Activated CD4-positive, alpha-beta T cell treated with anti-CD3 and anti-CD28 coated beads for 36 hours (primary cell): ENCODE results near the gene SPTBN1. TPM values are rescaled to one million over a fixed set of nuclear protein-coding genes. Genes with fewer than 3 reads are reported as not detected.

Experiments used
- ATAC-seq: fragments of 200-7000 bp; cut with Tn5 transposase; one replicate; pipeline ENCODE4 v1.10.0; 2021; ENCODE audit warnings: mild to moderate bottlenecking, moderate library complexity
- CTCF ChIA-PET: fragments of 350-600 bp; sonication (Branson Sonifier 250); formaldehyde crosslinking; loops from one replicate; lab custom pipeline; 2021; ENCODE audit warnings: antibody characterized with exemption; lab: Charles Lee
- POLR2A ChIA-PET: fragments of 350-600 bp; sonication (Branson Sonifier 250); formaldehyde crosslinking; loops from one replicate; lab custom pipeline; 2021; ENCODE audit warnings: antibody characterized with exemption, inconsistent platforms; lab: Charles Lee
- DNase-seq: peaks from one replicate; pipeline ENCODE4 v3.0.0-alpha.2; 2020
- H3K27ac Mint-ChIP-seq: one replicate; pipeline ENCODE4 v1.8.0; 2021; ENCODE audit warnings: mixed read lengths
- H3K27me3 Mint-ChIP-seq: one replicate; pipeline ENCODE4 v1.8.0; 2021; ENCODE audit warnings: mixed read lengths
- H3K36me3 Mint-ChIP-seq: one replicate; pipeline ENCODE4 v1.8.0; 2021; ENCODE audit warnings: low read depth, mixed read lengths
- H3K4me1 Mint-ChIP-seq: one replicate; pipeline ENCODE4 v1.8.0; 2021; ENCODE audit warnings: mixed read lengths
- H3K4me3 Mint-ChIP-seq: one replicate; pipeline ENCODE4 v1.8.0; 2021; ENCODE audit warnings: mild to moderate bottlenecking, moderate library complexity, mixed read lengths
- H3K9me3 Mint-ChIP-seq: one replicate; pipeline ENCODE4 v1.8.0; 2021; ENCODE audit warnings: low read depth, mixed read lengths
- intact Hi-C, 2 experiments: fragments of 100-400 bp; cut with DNase I in 1 of 2; cut with micrococcal nuclease in 1 of 2; formaldehyde crosslinking; loops; one replicate each; pipeline versions ENCODE4 v1.14.2 to v1.15.1; 2022 to 2024; cut with DNase I, micrococcal nuclease
- total RNA-seq, 2 experiments: library from RNA; stranded (reverse); gene quantifications; one replicate each; pipeline ENCODE4 v1.2.3, GENCODE V29; 2021

SPTBN1 gene
- total RNA-seq, 2 experiments from 2014 or later: 76.6 to 86.8 TPM

DNA sequence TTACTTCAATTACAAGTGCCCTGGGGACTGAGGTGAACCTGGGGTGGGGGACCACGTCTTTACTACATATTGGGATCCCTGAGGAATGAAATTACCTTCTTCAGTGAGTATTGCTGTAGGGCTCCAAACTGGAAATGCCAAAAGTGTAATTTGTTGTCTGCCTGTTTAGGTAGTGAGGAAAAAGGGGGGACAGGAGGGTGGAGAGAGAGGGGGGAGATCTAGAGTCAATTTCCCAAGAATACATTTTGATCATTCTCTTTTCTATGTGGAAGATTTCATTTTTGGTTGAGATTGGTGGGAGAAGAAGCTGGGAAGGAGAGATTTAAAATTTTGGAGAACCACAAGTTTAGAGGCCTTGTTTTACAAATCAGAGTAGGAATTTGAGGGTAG, 101.1 kb downstream of the SPTBN1 start:
- Mint-ChIP-seq H3K27ac (peak overlapping the region; percentile 59), H3K27me3 (no peaks in the 10 kb centered on the region), H3K4me3 (peak overlapping the region; percentile 91), H3K36me3 (peaks cover 7% of the 10 kb centered on the region), H3K9me3 (no peaks in the 10 kb centered on the region), H3K4me1 (peaks cover 36% of the 10 kb centered on the region)
- ATAC-seq (no peak), DNase-seq (no peak)
- ChIA-PET POLR2A (interaction anchor here (3.3 kb wide), 1 partner anchor 18 kb away, joined by 20 read pairs; no protein-coding TSS in a partner anchor), CTCF (interaction anchor here (1.0 to 2.5 kb wide), 4 partner anchors 33 to 114 kb away, joined by 3 to 19 read pairs (median 4); no protein-coding TSS in a partner anchor)
- intact Hi-C loops: loop anchor here (5.0 to 10.0 kb wide), 4 partner anchors 165 to 725 kb away; partner anchors contain the start of genes ACYP2 (in 1 of the 2) and EML6 (in 1 of the 2)

DNA sequence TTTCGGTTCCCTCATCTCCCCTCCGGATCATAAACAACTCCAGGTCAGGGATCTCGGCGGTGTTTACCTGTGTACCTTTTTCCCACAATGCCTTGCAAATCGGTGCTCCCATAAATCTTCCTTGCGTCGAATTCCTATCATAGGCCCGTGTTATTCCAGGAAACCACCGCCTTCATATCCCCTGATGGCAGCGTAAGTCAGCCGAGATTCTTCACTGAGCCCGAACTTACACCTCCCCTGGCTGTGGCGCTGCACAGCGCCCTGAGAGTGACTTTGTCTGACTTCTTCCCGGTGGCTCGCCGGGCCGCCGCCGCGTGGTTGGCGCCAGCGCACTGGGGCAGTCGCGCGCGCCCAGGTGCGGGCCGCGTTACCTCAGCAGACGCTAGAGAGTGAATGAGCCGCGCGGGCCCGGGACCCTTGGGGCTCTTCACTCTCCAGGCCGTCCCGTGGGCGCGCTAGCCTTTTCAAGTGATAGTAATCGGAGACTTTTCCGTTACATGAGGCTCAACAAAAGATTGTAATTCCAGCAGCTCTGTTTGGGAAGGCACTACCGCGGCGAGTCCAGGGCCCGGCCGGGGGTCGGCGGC, 101.6 kb downstream of the SPTBN1 start:
- Mint-ChIP-seq H3K4me1 (peaks cover 39% of the 10 kb centered on the region), H3K36me3 (peaks cover 7% of the 10 kb centered on the region), H3K27me3 (no peaks in the 10 kb centered on the region), H3K4me3 (peak overlapping the region; percentile 91), H3K27ac (peak overlapping the region; percentile 66), H3K9me3 (no peaks in the 10 kb centered on the region)
- DNase-seq (peak; percentile 83), ATAC-seq (peak; percentile 60)
- POLR2A ChIA-PET: interaction anchor here (0.7 to 3.3 kb wide), 4 partner anchors 13 to 49 kb away, joined by 3 to 29 read pairs (median 12); no protein-coding TSS in a partner anchor
- intact Hi-C loops: loop anchor here (1.0 to 10.0 kb wide), 12 partner anchors 17 to 725 kb away; partner anchors contain the start of genes EML6 (in 2 of the 2) and ACYP2 (in 1 of the 2)
- CTCF ChIA-PET: interaction anchor here (0.8 to 2.7 kb wide), 19 partner anchors 14 to 147 kb away, joined by 3 to 29 read pairs (median 4); no protein-coding TSS in a partner anchor

DNA sequence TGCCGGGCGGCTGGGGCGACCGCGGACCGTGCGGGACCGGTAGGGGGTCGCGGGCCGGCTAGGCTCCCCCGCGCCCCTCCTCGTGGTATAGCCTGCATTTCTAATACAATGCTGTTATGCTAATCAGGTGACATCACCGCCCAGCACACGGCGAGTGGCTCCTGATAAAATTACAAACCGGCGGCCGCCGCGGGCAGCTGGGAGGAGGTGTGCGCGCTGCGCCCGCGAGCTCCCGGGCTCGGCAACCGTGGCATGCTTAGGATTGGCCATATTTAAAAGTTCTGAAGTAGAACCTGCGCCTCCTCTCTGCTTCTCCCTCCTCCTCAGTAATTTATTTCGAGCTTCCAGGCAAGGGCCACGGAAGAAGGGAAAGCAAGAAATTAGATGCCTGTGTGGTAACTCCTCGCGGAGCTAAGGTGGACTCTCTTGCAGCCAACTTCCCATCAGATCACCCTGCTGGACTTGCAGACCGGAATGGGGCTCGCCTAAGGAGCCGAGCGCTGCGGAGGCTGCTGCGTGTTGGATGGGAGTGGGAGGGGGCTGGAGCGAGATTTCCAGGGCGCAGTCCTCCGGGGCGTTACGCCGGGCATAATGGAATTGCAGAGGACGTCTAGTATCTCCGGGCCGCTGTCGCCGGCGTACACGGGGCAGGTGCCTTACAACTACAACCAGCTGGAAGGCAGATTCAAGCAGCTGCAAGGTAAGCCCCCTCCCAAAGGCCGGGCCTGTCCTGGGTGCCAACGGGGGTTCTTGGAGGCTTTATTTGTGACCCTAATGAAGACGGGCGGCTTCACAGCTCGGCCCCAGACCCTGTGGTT, 102.3 kb downstream of the SPTBN1 start:
- ATAC-seq: peak; percentile 54
- ChIA-PET POLR2A (interaction anchor here (0.7 to 3.3 kb wide), 6 partner anchors 13 to 52 kb away, joined by 3 to 29 read pairs (median 5); no protein-coding TSS in a partner anchor), CTCF (interaction anchor here (0.8 to 2.7 kb wide), 28 partner anchors 9 to 490 kb away, joined by 3 to 29 read pairs (median 4); no protein-coding TSS in a partner anchor)
- peak; percentile 86 for DNase-seq
- Mint-ChIP-seq H3K9me3 (no peaks in the 10 kb centered on the region), H3K27ac (peak overlapping the region; percentile 94), H3K4me1 (peaks cover 43% of the 10 kb centered on the region), H3K36me3 (peaks cover 7% of the 10 kb centered on the region), H3K4me3 (peak overlapping the region; percentile 91), H3K27me3 (no peaks in the 10 kb centered on the region)
- intact Hi-C loops: loop anchor here (1.0 to 10.0 kb wide), 13 partner anchors 16 to 724 kb away; partner anchors contain the start of genes EML6 (in 2 of the 2) and ACYP2 (in 1 of the 2)

DNA sequence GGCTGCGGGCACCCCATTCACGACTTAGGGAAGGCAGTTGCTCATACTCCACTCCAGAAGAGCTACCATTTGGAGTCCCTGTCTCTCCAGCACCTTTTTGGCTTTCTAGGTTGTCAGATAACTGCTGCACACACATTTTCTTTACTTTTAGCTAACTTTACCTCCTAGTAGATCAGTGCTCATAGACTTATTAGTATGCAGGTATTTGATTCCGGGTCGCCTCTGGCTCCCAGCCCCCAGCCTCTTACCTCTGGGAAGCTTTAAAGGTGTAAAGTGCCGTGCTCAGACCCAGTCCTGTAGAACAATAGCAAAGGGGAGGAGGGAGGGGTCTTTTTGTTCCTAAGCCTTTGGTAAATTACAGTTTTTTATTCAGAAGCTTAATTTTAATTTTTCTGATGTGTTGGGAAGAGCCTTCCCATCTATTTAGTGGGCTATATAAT, 102.9 kb downstream of the SPTBN1 start:
- Mint-ChIP-seq H3K4me3 (peak overlapping the region; percentile 91), H3K9me3 (no peaks in the 10 kb centered on the region), H3K27ac (peak overlapping the region; percentile 94), H3K27me3 (no peaks in the 10 kb centered on the region), H3K36me3 (peaks cover 7% of the 10 kb centered on the region), H3K4me1 (peaks cover 44% of the 10 kb centered on the region)
- POLR2A ChIA-PET: interaction anchor here (0.6 to 3.3 kb wide), 7 partner anchors 12 to 591 kb away, joined by 3 to 29 read pairs (median 4); no protein-coding TSS in a partner anchor
- intact Hi-C loops: loop anchor here (1.0 to 10.0 kb wide), 9 partner anchors 15 to 723 kb away; partner anchors contain the start of genes ACYP2 (in 1 of the 2) and EML6 (in 1 of the 2)
- DNase-seq: no peak
- CTCF ChIA-PET: interaction anchor here (0.8 to 2.7 kb wide), 25 partner anchors 8 to 489 kb away, joined by 3 to 29 read pairs (median 4); no protein-coding TSS in a partner anchor
- ATAC-seq: peak; percentile 2

DNA sequence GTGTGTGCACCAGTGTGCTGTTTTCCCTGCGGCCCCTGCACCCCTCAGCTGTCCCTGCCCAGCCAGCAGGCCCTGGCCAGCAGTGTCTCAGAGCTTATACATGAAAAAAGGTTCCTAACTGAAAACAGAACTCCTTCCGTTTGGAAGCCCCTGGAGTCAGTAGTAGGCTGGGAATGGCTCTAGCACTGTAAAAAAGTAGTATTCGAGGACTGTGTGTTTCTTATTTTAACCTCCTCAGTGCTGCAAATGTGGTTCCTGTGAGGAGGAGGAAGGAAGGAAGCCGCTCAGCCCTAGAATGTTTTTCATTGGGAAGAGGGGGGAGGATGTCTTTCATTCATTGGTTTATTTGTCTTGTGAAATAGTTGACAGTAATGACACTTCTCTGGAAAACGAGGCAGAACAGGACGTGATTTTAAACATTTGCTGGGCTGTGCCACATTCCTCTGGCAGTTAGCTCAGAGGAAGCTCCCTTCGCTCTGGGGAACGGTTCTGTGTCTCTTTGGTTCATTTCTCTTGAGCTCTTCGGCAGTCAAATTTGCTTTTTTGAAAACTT, 103.5 kb downstream of the SPTBN1 start:
- intact Hi-C loops: loop anchor here (1.0 to 10.0 kb wide), 11 partner anchors 10 to 723 kb away; partner anchors contain the start of genes ACYP2 (in 1 of the 2) and EML6 (in 1 of the 2)
- DNase-seq: peak; percentile 44
- H3K4me3 Mint-ChIP-seq: peak overlapping the region; percentile 91

DNA sequence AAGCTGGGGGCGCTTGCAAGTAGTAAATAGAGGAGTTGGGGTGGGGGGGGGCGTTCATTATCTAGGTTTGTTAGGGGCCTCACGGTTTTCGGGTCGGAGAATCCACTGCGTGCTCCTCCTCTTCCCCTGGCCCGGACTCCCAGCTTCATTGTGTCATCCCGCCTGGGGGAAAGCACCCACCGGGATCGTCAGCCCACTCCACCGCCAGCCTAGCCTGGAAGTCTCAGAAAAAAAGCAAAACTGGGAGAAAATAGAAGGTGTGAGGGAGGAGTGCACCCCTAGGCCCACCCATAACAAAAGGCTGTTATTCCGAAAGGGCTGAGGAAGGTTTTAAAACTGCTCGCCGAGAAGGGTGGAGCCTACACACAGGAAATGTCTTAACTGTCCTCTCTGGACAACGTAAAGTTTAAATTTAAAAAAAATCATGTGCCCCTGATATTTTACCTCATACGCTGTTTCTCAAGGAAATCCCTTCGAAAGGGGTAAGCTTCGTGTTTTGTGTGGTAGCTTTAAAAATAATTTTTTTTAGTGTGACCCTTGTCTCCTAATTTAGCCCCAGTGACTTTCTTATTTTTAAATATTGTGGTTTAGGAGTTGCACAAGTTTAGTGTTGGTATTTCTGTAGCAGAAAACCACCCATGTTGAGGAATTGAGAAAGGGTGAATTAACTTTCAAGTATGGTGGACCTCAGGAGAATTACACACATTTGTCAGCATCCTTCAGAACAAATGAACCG, 104.2 kb downstream of the SPTBN1 start:
- H3K36me3 Mint-ChIP-seq: peaks cover 10% of the 10 kb centered on the region
- CTCF ChIA-PET: interaction anchor here (0.6 to 2.7 kb wide), 13 partner anchors 11 to 98 kb away, joined by 3 to 29 read pairs (median 3); no protein-coding TSS in a partner anchor
- POLR2A ChIA-PET: interaction anchor here (0.7 to 3.3 kb wide), 6 partner anchors 11 to 592 kb away, joined by 4 to 29 read pairs (median 4); partner anchors contain the start of genes ACYP2 and RTN4
- H3K4me1 Mint-ChIP-seq: peaks cover 50% of the 10 kb centered on the region
- no peaks in the 10 kb centered on the region for H3K9me3 Mint-ChIP-seq
- H3K4me3 Mint-ChIP-seq: peak overlapping the region; percentile 91
- peak; percentile 47 for ATAC-seq
- peak overlapping the region; percentile 94 for H3K27ac Mint-ChIP-seq
- H3K27me3 Mint-ChIP-seq: no peaks in the 10 kb centered on the region
- intact Hi-C loops: loop anchor here (1.0 kb wide), 2 partner anchors 9 to 11 kb away; no protein-coding TSS in a partner anchor
- peak; percentile 63 for DNase-seq

More for the DNA sequence above, 103.5 kb downstream of the SPTBN1 start:
- CTCF ChIA-PET: interaction anchor here (0.6 to 2.7 kb wide), 17 partner anchors 12 to 99 kb away, joined by 3 to 29 read pairs (median 4); no protein-coding TSS in a partner anchor
- Mint-ChIP-seq H3K27ac (peak overlapping the region; percentile 94), H3K27me3 (no peaks in the 10 kb centered on the region), H3K9me3 (no peaks in the 10 kb centered on the region), H3K36me3 (peaks cover 10% of the 10 kb centered on the region), H3K4me1 (peaks cover 48% of the 10 kb centered on the region)
- ATAC-seq: peak; percentile 10
- POLR2A ChIA-PET: interaction anchor here (0.6 to 3.3 kb wide), 7 partner anchors 12 to 591 kb away, joined by 3 to 29 read pairs (median 4); partner anchors contain the start of genes ACYP2 and RTN4

DNA sequence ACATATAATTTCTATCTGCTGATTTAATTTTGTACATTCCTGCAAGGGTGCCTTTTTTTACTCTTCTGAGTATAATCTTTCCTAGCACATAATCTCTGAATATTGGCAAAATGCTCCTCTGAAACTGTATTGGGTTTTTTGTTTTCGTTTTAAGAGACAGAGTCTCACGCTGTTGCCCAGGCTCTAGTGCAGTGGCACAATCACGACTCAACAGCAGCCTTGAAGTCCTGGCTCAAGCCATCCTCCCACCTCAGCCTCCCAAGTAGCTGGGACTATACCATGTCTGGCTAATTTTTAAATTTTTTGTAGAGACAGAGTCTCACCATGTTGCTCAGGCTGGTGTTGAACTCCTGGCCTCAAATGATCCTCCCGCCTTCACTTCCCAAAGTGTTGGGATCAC, 104.9 kb downstream of the SPTBN1 start:
- ATAC-seq: no peak
- POLR2A ChIA-PET: interaction anchor here (3.3 kb wide), 1 partner anchor 10 kb away, joined by 29 read pairs; no protein-coding TSS in a partner anchor
- Mint-ChIP-seq H3K27me3 (no peaks in the 10 kb centered on the region), H3K4me1 (peaks cover 55% of the 10 kb centered on the region), H3K9me3 (no peaks in the 10 kb centered on the region), H3K36me3 (peaks cover 10% of the 10 kb centered on the region), H3K27ac (peak overlapping the region; percentile 94), H3K4me3 (peak overlapping the region; percentile 91)
- CTCF ChIA-PET: interaction anchor here (0.7 to 1.7 kb wide), 4 partner anchors 11 to 104 kb away, joined by 3 to 5 read pairs (median 4); no protein-coding TSS in a partner anchor
- DNase-seq: peak; percentile 28
- intact Hi-C loops: no loop called here

DNA sequence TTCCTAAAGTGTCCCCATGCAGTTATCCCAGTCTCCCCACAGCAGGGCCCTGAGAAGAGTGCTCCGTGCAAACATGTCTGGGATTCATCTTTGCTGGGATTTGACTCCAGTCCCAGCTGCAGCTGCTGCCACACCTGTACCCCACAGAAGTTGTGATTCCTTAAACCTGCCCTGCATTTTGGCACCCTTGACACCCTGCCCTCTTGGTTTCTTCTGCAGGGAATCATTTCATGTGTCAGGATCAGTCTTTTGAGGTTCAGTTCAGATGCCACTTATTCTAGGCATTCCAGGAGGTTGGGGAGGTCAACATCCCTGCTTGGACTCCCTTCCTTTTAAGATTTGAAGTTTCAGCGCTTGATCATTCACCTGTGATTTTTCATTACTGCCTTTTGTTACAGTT, 108.3 kb downstream of the SPTBN1 start:
- Mint-ChIP-seq H3K36me3 (peaks cover 14% of the 10 kb centered on the region), H3K4me1 (peaks cover 70% of the 10 kb centered on the region), H3K4me3 (no peak overlapping the region), H3K27ac (peak overlapping the region; percentile 61), H3K9me3 (no peaks in the 10 kb centered on the region), H3K27me3 (no peaks in the 10 kb centered on the region)
- ChIA-PET CTCF (interaction anchor here (0.6 to 1.4 kb wide), 4 partner anchors 29 to 42 kb away, joined by 3 to 4 read pairs (median 3); no protein-coding TSS in a partner anchor), POLR2A (no interaction called here)
- DNase-seq (no peak), ATAC-seq (no peak)
- intact Hi-C loops: no loop called here

DNA sequence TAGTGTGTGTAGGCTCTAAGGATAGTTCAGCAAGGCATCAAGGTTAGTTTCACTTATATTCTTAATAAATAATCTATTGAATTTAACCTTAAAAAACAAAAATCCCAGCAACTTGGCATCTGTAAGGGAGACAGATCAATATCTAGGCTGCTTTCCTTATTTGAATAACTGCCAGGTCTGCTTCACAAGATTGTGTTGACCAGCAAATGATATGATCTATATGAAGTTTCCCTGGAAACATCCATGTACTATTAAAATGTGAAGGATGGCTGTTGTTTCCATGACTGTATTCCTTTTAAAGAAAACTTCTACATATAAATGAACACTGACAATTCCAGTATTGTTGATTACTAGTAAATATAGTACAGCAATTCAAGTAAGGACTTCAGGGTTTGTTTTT, 109.4 kb downstream of the SPTBN1 start:
- DNase-seq (no peak), ATAC-seq (no peak)
- no peak overlapping the region for H3K27ac Mint-ChIP-seq
- POLR2A ChIA-PET: no interaction called here
- no peaks in the 10 kb centered on the region for H3K27me3 Mint-ChIP-seq
- CTCF ChIA-PET: interaction anchor here (0.7 kb wide), 1 partner anchor 14 kb away, joined by 4 read pairs; no protein-coding TSS in a partner anchor
- no peak overlapping the region for H3K4me3 Mint-ChIP-seq
- H3K9me3 Mint-ChIP-seq: no peaks in the 10 kb centered on the region
- H3K36me3 Mint-ChIP-seq: peaks cover 14% of the 10 kb centered on the region
- peaks cover 81% of the 10 kb centered on the region for H3K4me1 Mint-ChIP-seq
- intact Hi-C loops: no loop called here
